Progenitor cell of endocrine pancreas (in vitro differentiated cells): ENCODE measurements around the gene TAL2. TPM values are rescaled to one million over a fixed set of nuclear protein-coding genes. Genes with fewer than 3 reads are reported as not detected.

Experiments used
- DNase-seq: peaks from one replicate; pipeline ENCODE4 v3.0.0; 2021; ENCODE audit warnings: low spot score; ENCODE audit not compliant: unreplicated experiment
- H3K27ac Mint-ChIP-seq: 2 replicates; pipeline ENCODE4 v1.8.0; 2021; ENCODE audit warnings: mild to moderate bottlenecking, moderate library complexity, mixed read lengths
- H3K27me3 Mint-ChIP-seq: 2 replicates; pipeline ENCODE4 v1.8.0; 2021; ENCODE audit warnings: mixed read lengths
- H3K36me3 Mint-ChIP-seq: 2 replicates; pipeline ENCODE4 v1.8.0; 2022; ENCODE audit warnings: mixed read lengths; ENCODE audit not compliant: insufficient read depth
- H3K4me1 Mint-ChIP-seq: 2 replicates; pipeline ENCODE4 v1.8.0; 2021; ENCODE audit warnings: low read depth, mixed read lengths
- H3K4me3 Mint-ChIP-seq: 2 replicates; pipeline ENCODE4 v1.8.0; 2021; ENCODE audit warnings: low read depth, mild to moderate bottlenecking, moderate library complexity, mixed read lengths
- H3K9me3 Mint-ChIP-seq: 2 replicates; pipeline ENCODE4 v1.8.0; 2021; ENCODE audit warnings: low read depth, mixed read lengths
- long read RNA-seq: library from polyadenylated mRNA; unstranded; transcript quantifications from one replicate; pipeline ENCODE4 v2.0.0, GENCODE V29; 2020
- total RNA-seq: library from RNA; stranded (reverse); gene quantifications from 2 replicates; pipeline ENCODE4 v1.2.1, GENCODE V29; 2021
- TF ChIP-seq, protein P1 (sequence below): fragments of 200-600 bp; sonication (generic); IDR thresholded peaks from one replicate; pipeline ENCODE4 v1.5.0; 2021; ENCODE audit warnings: antibody characterized with exemption, mild to moderate bottlenecking; ENCODE audit not compliant: unreplicated experiment

TAL2 gene
- 0.82 and 2.2 TPM in 2 replicates for total RNA-seq
- long read RNA-seq, partial matches to known transcripts, result 0 of 1 reads
- long read RNA-seq, other reads (novel, unspliced or antisense), result 0 of 1 reads

DNA sequence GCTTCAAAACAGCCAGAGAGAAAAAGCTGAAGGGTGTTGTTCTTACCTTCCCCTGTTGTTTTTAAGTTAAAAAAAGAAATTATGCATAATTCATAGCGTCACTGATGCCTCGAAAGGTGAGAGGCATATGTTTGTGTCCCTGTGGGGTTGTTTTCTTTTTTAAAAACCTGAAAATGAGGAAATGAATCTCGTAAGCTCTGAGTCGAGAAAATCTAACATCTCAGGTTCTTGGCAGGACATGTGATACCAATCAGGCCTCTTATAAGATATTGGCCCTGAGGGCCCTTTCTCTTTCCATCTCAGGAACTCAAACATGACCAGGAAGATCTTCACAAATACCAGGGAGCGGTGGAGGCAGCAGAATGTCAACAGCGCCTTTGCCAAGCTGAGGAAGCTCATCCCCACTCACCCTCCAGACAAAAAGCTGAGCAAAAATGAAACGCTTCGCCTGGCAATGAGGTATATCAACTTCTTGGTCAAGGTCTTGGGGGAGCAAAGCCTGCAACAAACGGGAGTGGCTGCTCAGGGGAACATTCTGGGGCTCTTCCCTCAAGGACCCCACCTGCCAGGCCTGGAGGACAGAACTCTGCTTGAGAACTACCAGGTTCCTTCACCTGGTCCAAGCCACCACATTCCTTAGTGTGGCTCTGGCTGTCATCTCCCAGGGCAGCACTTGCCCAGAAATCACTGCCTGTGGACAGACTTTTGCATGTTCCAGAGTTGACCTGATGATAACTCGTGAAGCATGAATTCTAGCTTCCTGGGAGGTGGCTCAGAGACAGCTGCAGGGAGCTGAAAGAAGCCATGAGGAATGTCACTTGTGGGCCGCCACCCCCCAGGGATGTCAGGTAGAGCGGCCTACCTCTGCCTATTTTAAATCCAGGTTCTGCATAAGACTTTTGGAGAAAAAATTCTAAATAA, at the start of gene TAL2:
Gene TAL2, plus strand, starts transcription at position 274 of the 921 bp plus-strand sequence. Its CDS starts 40 bp downstream, at position 314.
- Mint-ChIP-seq H3K4me3 (no peak within 1 kb of the TSS), H3K4me1 (peaks cover 7% of the 10 kb centered on the region), H3K36me3 (no peaks in the 10 kb centered on the region), H3K27me3 (peaks cover 55% of the 10 kb centered on the region), H3K27ac (no peak within 1 kb of the TSS), H3K9me3 (no peaks in the 10 kb centered on the region)
- DNase-seq, result no peak
- TF ChIP-seq, protein P1, sequence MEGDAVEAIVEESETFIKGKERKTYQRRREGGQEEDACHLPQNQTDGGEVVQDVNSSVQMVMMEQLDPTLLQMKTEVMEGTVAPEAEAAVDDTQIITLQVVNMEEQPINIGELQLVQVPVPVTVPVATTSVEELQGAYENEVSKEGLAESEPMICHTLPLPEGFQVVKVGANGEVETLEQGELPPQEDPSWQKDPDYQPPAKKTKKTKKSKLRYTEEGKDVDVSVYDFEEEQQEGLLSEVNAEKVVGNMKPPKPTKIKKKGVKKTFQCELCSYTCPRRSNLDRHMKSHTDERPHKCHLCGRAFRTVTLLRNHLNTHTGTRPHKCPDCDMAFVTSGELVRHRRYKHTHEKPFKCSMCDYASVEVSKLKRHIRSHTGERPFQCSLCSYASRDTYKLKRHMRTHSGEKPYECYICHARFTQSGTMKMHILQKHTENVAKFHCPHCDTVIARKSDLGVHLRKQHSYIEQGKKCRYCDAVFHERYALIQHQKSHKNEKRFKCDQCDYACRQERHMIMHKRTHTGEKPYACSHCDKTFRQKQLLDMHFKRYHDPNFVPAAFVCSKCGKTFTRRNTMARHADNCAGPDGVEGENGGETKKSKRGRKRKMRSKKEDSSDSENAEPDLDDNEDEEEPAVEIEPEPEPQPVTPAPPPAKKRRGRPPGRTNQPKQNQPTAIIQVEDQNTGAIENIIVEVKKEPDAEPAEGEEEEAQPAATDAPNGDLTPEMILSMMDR, result no peak

DNA sequence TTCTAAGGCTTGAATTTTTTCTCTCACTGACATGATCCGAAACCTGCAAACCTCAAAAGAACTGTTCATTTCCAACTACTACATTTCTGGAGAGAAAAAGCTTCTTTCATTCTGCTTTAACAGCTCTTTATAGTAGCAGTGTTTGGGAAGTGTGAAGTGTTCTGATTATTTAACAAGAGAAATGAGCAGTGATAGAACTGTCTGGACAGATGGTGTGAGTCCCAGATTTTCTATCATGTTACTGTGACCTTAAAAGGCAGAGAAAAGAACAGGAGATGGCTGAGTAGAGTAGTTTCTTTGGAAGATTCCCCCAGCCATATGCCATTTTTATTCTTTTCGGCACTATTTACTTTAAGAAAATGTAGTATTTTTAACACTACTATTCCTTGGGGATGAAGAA, 41.3 kb upstream of the TAL2 start:
- no peak overlapping the region for H3K27ac Mint-ChIP-seq

DNA sequence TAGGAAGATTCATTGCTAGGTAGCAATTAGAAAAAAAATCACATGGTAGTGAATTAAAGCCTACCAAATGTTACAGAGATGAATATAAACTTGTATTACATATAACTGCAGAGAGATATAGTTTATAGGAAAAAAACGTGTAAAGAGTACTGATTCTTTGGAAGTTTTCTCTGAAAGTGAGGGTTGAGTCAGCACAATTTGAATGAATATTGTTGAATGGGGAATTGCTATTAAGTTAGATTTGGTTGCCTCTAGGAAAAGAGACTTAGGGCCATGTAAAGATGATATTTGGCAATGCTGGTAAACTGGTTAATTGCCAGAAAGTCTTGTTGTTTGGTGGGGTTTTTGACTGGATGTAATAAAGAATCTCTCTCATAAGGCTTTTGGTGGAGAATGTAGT, 37.2 kb upstream of the TAL2 start:
- H3K27me3 Mint-ChIP-seq, result no peaks in the 10 kb centered on the region

More for the DNA sequence above, 41.3 kb upstream of the TAL2 start:
- H3K4me3 Mint-ChIP-seq, result no peak overlapping the region
- H3K4me1 Mint-ChIP-seq, result no peaks in the 10 kb centered on the region
- TF ChIP-seq, protein P1, result no peak
- H3K27me3 Mint-ChIP-seq, result no peaks in the 10 kb centered on the region
- DNase-seq, result no peak
- no peaks in the 10 kb centered on the region for H3K36me3 Mint-ChIP-seq
- no peaks in the 10 kb centered on the region for H3K9me3 Mint-ChIP-seq

DNA sequence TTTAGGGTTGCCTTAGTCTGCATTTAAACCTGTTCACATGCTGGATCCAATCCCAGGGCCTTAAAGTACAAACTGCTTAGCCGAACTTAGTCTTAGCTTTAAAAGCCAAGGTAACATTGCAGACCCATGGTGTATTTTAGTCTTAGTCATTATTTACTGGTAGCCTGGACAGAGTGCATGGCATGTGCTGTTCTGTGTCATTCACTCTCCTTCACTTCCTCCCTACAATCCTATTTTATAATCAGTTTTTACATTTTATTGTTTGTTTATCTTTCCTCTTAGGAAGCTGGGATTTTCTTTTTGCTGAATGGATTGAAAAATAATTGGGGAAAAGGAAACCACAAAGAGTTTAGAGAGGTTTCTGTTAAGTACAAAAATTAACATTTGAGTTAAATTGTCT, 29.4 kb upstream of the TAL2 start:
- TF ChIP-seq, protein P1, result no peak
- H3K36me3 Mint-ChIP-seq, result peaks cover 3% of the 10 kb centered on the region

More for the DNA sequence above, 37.2 kb upstream of the TAL2 start:
- TF ChIP-seq, protein P1, result no peak
- Mint-ChIP-seq H3K4me1 (no peaks in the 10 kb centered on the region), H3K36me3 (no peaks in the 10 kb centered on the region), H3K4me3 (no peak overlapping the region), H3K9me3 (no peaks in the 10 kb centered on the region), H3K27ac (no peak overlapping the region)
- DNase-seq, result no peak

DNA sequence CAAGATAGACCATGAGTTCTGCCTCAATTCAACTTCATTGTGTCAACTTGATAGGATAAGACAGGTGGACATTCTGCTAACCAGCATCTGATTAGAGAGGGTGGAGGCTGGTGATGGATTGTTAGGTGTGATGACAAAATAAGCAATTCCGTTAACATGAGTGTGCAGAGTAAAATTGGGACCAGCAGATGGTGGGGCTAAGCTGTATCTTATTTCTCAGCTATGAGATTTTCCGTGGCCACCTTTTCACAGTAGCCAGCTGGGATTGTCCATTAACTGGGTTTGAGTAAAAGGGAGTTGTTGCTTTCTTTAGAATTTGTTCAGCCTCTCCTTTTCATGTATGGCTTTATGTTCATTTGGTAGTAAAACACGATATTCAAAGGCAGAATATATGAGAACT, 28.8 kb upstream of the TAL2 start:
- DNase-seq, result no peak
- H3K4me3 Mint-ChIP-seq, result no peak overlapping the region
- no peak overlapping the region for H3K27ac Mint-ChIP-seq
- H3K36me3 Mint-ChIP-seq, result peaks cover 3% of the 10 kb centered on the region
- no peaks in the 10 kb centered on the region for H3K4me1 Mint-ChIP-seq
- no peaks in the 10 kb centered on the region for H3K27me3 Mint-ChIP-seq
- no peaks in the 10 kb centered on the region for H3K9me3 Mint-ChIP-seq
- TF ChIP-seq, protein P1, result no peak

More for the DNA sequence above, 29.4 kb upstream of the TAL2 start:
- H3K4me3 Mint-ChIP-seq, result no peak overlapping the region
- no peak overlapping the region for H3K27ac Mint-ChIP-seq
- H3K9me3 Mint-ChIP-seq, result no peaks in the 10 kb centered on the region
- no peaks in the 10 kb centered on the region for H3K4me1 Mint-ChIP-seq
- no peak for DNase-seq
- no peaks in the 10 kb centered on the region for H3K27me3 Mint-ChIP-seq
